Stimulated activated CD8-positive, alpha-beta memory T cell treated with anti-CD3 and anti-CD28 coated beads, Interleukin-15, amount 100 ng/mL, for 24 hours (primary cell): ENCODE measurements around the gene EFCAB11.

Source experiments
- DNase-seq: peaks from one replicate; pipeline ENCODE4 v3.0.0-alpha.2; 2020; ENCODE audit warnings: low read depth

Gene EFCAB11, protein sequence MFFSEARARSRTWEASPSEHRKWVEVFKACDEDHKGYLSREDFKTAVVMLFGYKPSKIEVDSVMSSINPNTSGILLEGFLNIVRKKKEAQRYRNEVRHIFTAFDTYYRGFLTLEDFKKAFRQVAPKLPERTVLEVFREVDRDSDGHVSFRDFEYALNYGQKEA

DNA sequence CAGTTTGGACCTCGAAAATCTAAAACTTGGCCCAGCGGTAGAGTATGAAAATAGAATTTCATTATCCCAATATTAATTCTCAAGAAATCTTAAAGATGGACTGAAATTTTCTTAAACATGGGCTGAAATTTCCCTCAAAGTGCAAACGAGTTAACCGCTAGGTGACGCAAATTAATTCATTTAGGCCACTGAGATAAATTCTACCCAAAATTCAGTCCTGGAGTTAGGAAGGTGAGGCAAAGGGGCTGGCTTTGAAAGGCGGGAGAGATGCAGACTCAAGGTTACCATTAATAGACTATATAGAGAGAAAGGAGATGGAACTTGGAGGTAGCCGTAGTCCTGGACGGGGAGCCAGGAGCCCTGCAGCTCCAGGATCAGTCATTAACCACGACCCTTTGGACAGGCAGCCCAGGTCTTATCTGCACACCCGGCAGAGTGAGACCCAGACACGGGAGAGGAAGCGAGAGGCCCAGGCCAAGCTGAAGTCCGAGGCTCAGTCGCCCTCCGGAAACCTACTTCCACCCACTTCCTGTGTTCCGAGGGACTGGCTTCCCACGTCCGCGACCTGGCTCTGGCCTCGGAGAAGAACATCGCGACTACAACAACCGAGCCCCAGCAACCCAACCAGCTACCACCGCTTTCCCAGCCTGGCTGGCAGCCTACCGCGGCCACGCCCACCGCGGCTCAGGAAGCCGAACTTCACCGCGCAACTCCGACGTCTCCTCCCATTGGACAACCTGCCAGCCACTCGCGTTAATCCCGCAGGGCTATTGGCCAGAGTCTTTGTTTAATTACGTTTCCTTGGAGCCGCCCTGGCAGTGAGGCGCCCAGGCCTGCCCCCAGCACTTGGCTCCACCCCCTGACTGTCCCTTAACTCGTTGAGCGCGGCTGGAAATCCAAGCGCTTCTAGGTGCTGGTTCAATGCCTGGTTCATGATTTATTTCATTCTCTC lies at the start of gene EFCAB11:
Gene EFCAB11 (minus strand): TSS at position 661 of the 952 bp plus-strand sequence. CDS start 70 bp downstream, at position 591.
- peak; percentile 78 for DNase-seq

DNA sequence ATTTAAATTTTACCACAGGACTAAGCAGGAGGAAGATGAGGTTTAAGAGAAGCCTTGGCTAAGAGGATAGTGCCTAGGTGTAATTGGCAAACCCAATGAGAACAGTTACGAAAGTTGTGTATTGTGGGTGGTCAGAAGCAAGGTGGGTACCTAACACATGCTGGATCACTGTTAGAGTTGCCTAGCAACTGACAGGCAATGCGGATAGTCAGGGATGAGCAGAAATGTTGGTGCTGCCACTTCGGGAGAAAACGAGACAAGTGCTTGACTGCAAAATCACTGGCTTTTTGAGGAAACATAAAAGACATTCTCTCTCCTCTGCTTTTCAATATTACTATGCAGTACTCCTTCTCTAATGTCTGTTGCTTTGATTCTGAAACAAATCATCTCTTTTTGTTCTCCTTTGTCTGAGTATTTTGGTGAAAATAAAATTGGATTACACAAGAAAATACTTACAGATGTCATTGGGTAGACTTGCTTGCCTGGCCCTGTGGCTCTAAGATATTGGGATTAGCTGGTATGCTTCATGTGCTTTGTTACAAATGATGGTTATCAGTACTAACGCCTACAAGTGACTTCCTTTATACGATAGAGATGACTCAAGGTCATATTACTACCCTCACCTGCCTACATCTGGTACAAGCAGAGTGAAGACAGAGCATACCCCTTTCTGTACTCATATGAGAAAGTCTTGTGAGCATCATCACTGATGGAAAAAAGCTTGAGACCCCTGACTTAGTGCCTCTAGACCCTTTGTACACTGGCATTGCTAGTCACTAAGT lies 49.2 kb upstream of the EFCAB11 start:
- no peak for DNase-seq

DNA sequence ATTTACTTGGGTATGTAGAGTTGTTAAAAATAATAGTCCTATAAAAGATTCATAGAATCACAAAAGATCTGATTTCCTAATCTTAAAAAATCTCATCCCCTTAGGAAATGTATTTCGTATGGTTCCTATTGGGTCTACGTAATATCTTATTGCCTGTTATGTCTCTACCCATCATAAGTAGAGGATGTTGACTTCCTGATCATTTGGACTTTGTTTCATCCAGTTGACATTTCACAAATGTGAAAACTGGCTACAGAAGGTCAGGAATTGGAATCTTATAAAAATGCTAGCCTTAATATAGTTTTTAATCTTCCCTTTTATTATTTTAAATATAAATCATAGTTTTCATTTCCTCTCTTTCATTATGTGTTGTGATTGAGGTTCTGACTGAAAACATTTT lies 46.4 kb upstream of the EFCAB11 start:
- DNase-seq = no peak

DNA sequence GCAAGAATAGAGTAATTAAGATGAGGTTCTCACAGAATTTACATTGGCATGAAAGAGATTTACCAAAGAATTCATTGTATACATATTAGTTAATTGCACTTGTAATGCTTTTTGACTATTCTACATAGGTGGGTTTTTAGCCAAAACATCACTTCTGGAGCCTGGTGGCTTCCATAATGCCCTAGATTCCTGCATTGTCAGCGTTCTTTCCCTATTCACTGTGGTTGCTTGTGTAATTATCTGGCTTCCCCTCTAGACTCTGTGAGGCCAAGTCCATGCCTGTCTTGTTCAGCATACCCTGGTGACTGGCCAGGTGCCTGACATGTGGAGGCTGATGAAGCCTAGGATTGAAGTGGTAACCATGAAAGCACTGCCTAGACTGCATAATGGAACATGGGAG lies 42.4 kb upstream of the EFCAB11 start:
- DNase-seq = no peak

DNA sequence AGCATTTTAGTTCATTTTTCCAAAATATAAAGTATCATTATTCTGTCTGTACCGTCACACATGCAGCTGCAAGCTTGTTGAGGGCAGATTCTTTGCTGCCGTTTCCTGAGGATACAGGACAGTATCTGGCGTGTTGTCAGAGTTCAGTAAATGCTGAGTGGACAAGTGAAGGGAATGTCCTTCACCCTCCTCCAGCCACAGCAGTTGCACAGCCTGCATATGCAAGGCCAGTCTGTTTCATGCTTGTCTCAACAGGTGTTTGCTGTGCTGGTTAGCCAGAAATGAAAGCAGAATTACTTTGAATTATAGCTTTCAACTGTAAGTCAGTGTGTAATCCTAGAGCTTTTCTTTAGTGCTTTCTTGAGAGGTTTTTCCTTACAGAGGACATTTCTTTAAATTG lies 37.7 kb upstream of the EFCAB11 start:
- DNase-seq = no peak

DNA sequence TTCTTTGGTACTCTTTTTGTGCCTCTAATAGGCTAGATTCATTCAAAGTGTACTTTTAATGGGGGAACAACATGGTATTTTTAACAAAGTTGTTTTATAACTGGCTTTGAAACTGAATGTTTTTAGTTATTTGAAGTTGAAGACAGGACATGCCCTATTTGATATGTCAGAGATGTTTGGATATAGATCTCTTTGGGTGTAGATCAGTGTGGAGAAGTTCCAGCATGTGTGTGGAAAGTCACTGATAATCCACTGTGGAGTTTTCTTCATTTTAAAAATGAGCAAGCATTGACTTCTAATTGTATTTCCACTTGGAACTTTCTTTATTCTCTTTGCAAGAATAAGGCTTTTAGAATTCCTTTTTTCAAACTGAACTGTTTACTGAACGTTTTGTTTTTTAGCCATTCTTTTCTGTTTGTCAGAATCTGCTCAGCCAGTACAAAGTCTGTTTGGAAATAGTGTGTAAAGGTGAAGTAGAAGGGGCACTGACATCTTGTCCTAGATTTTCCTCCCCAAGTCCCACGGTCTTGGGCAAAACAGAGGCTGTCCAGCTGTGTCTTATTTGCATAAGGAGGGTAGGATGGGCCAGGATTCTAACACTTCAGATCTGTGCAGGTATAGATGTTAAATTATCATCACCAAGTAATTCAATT lies 36.2 kb upstream of the EFCAB11 start:
- no peak for DNase-seq

DNA sequence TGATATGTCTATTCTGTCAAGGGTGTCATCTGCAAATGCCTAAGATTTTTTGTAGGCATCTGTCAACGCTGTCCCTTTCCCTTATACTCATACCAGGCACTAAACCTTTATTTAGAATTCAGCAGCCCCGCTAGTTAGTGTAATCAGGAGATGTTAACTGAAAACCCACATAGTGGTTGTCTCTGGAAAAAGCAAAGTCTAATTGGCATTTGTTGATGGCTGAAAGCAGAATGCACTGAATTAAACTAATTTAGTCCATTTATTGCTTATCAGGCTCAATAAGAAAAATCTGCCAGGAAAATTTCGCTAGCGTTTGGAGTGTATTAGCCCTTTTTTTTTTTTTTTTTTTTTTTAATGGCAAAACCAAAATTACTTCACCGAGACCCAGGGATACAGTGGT lies 35.7 kb upstream of the EFCAB11 start:
- no peak for DNase-seq

DNA sequence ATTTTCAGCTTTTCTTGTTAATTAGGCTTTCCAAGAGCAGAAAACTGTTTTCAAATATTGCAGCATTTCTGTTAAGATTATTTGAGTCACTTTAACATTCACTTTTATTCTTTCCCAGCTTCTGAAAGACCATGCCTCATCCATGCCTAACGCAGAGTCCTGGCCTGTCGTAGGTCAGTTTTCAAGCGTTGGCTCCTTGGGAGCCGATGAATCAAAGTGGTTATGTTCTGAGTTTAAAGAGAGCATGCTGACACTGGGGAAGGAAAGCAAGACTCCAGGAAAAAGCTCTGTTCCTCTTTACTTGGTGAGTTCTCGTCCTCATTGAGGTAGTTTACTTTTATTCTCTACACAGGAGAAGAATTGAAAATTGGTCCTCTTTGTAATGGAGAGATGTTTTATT lies 34.3 kb upstream of the EFCAB11 start:
- no peak for DNase-seq

DNA sequence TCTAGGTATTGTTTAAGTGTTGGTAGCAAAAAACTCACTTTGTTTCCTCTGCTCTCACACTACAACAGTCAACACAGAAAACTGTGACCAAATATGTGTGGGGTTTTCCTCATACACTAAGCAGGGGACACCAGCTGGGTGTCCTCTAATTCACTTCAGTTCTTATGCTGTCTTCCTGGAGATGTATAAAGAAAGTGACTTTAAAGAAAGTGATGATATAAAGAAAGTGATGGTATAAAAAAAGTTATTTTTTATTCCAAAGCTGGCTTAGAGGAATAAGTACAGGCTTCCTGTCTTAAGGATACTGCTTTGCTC lies 32.6 kb upstream of the EFCAB11 start:
- DNase-seq = no peak

DNA sequence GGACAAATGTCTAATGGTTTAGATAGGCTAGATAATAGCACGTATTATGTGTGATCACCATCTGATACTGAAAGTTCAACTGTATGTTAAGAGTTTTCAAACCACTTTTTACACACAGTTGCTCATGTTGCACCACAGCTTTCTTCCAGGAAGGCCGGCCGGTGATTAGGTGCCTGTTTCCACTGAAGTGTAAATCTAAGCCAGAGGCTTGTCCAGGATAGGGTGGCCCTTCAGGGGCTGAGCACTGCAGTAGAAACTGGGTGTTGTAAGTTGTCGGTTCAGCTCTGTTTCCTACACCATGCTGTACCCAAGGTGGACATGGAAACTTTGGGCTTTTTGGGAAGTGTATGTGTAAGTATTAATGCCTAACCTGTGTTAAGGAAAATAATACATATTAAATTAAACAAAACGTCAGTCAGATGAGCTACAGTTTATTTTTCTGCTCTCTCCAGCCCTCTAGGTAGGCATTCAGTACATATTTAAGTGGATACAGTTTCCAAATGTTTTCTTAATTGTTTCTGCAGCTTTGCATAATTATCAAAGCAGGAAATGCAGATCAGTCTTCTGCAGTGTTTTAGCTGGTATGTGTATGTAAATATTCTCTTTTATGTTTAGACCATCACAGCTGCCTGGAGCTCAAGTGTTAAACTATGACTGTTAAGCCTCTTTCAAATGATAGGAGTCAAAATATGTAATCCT lies 32.1 kb upstream of the EFCAB11 start:
- no peak for DNase-seq

DNA sequence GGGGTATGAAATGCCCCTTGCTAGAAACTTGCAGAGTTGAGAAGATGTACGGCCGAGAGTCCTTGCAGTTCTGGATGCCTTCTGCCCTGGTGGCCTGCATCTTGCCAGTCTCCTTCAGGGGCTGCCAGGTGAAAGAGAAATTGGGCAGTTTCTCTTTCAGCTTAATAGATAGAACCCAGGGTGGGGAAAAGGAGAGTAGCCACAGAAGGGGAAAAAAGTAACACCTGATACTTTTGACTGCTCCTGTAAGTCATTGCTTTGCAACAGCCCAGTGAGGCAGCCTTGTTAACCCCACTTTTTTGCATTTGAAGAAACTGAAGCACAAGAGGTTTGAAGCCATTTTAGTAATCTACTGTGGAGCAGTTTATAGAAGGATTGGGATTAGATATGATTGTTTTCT lies 28.8 kb upstream of the EFCAB11 start:
- no peak for DNase-seq

DNA sequence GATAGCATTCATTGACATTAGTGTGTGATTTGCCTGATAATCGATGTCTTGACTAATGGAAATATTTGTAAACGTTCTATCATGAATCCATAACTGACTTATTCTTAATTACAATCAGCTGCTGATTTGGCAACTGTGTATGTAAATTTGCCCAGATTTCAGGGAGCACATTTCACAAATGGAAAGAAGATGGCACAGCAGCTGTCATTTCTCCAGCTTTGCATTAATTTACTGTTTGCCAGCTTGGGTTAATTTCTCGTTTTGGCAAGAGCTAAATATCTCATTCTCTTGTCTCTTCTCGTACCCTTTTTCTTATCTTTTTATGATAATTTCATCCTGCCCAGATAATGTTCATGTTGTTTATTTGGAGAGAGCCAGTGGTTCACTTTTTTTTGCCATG lies 24.1 kb upstream of the EFCAB11 start:
- DNase-seq = no peak

DNA sequence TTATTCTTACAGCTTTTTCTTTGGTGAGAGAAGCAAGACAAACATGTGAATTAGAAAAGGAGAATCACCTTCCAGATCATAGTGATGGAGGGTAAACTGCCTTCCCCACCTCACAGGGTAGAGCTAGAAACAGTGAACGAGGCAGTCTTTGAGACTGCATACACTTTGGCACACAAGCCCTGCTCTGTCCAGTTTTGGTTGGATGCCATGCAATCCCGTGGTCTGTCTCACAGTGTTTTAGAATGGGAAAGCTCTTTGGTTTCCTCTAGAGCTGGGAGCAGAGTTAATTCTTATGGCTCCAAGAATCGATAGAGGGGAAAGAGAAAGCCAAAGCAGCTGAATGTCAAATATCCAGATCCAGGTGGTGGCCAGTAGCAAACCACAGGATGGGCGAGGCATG lies 23.1 kb upstream of the EFCAB11 start:
- no peak for DNase-seq

DNA sequence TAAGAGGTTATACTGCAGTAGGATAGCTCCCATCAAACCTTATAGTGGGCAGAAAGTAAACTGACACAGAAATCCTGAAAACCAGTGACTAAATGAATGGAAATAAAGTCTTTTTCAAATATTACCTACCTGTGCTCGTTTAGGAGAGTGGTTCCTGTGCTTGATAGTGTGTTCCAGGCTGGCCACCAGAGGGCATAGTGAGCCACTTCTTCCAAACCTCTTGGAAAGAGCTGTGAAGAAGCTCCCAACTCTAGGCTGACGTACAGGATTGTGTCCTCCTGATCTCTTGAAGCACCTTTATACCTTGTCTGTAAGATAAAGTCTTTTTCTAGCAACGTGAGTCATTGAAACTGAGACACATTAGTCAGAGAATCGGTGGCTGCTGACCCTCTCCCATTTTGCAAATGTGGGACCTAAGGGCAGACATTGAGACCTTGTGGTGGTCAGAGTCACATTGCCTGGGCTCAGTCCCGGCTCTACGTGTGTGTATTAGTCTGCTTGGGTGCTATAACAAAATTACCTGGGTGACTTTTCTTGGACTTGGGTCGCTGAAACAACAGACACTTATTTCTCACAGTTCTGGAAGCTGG lies 18.8 kb upstream of the EFCAB11 start:
- no peak for DNase-seq

DNA sequence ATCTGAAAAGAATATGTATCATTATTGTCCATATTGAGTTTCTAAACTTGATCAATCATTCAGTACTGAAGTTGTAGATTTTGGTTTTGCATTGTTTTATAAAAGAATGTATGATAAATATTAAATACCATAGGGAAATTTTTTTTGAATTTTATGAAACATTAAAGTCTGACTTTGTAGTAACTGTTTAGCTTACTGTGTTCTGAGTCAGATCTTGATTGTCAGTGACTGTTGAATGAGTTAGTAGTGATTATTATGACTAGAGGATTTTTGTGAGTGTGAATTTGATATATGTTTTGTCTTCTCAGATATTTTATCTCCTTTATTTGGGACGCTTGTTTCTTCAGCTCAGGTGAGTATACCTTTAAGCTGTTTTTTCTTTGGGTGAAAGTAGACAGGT lies 11.3 kb upstream of the EFCAB11 start:
- no peak for DNase-seq

DNA sequence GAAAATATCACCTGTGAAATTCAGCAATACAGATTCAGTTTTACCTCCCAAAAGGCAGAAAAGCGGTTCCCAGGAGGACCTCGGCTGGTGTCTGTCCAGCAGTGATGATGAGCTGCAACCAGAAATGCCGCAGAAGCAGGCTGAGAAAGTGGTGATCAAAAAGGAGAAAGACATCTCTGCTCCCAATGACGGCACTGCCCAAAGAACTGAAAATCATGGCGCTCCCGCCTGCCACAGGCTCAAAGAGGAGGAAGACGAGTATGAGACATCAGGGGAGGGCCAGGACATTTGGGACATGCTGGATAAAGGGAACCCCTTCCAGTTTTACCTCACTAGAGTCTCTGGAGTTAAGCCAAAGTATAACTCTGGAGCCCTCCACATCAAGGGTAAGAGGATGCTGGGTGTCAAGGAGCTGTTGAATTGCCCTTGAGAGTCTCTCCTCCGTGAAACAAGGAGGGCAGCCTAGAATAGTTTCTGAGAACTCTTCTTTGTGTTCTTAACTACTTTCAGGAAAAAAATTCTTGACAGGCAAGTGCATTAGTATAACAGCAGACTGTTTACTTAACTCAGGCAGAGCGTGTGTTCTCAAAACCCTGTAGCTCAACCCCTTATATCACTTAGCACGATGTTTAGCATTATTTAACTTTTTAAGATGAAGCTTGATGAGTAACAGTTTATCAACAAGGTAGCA lies 8.9 kb upstream of the EFCAB11 start:
- no peak for DNase-seq

DNA sequence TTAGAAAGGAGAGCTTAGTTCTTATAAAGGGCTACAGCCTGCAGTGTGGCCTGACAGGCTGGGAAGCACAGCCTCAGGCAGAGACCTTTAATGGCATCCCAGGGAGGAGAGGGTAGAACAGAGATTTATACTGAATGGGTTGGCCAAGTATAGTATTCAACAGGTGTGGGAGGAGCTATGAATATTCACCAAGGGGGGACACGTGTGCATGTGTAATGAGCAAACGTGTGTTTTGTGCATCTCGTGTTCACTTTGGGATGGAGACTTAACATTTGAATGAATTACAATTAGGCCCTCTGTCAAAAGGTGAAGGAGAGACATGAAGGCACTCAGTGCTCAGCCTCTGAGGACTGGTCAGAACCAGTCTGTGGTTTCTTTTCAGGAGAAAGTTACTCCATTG lies 6.4 kb upstream of the EFCAB11 start:
- no peak for DNase-seq

DNA sequence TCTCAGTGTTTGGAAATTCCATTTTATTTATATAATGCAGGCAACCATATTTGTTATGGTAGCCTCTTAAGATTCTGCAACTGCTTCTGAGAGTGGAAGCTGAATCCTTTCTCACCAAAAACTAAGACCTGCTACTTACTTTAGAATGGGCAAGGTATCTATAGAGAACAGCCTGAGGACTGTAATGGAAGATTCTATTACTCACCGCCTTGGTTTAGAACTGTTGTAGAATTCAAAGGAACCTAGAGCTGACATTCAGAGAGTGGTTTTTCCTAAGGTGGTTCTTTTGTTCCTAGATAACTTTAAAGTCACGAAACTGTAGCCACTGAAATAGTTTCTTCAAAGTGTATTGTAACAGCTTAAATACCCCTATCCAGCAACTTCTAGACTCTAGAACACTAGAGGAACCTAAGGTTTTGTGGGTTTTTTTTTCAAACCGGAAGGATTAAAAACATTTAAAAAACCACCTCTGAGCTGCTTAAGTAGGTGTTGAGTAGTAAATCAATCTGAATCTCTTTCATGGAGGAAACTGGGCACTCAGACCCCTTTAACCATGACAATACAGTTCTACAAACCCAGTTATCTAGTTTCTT lies 5.4 kb upstream of the EFCAB11 start:
- no peak for DNase-seq

DNA sequence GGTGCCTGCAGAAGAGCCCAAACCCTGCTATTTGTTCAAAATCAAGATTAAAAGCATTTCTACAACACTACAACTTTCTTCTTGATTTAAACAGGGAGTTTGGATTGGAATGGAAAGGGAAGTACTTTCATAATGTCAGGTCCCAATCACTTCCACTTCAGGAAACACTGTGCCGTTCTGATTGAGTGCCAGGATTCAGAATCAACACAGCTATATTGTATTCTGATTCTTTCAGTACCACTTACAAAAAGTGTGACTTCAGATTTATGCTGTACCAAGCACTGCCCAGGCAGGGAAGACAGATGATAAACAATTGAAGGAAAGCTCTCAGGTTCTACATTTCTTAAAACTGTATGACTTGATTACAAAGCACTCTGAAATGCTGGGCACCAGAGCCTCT lies 4.4 kb upstream of the EFCAB11 start:
- DNase-seq = no peak

DNA sequence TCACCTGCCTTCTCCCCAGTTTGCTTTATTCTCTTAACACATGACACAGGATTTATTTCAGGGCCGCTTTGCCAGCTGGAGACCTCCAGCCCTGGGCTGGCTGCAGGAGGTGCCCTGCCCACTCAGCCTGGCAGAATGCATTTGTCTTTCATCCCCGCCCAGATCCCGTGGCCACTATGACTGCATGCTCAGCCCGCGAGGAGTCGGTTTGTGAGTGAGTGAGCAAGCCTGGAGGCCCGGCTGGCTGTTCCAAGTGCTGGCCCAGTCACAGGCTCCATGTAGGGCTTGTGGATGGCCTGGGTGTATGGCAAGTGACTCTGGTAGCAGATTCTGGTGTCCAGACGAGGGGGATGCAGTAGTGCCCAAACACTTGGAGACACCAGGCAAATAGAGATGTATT lies 3.3 kb upstream of the EFCAB11 start:
- DNase-seq = no peak

DNA sequence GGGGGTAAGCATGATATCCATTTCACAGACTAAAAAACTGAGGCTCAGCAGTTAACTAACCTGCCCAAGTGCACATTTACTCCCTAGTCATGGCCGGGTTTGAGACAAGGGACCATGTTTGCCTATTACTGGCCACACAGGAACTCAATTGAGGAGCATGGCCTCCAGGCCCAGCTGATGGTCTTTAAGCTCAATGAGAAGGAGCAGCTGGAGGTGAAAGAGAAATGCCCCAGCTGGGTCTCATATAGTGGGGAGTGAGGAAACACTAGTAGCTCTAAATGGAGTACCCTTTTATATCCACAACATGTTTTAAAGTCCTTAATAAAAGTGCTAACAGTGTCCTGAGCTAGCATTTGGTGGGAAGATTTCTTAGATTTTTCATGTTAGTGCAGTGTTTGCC lies 2.8 kb upstream of the EFCAB11 start:
- DNase-seq = no peak
